ENCODE data around the gene PARD3.

The PARD3 gene

DNA sequence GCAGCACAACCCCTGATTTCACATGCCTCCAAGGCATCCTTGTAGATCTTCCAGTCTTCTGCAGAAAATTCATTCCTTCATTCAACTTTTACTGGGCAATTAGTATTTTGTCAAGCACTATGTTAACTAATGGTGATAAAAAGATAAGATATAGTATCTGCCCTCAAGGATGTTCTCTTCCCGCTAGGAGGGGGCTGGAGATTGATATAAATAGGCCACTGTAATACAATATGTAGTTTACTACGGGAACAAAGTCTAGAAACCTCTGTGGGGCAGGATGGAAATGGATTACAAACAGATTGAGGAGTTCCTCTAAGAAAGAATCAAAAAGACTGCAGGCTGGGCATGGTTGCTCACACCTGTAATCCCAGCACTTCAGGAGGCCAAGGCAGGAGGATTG lies 10.3 kb upstream of the PARD3 start:
- Histone ChIP-seq H2AFZ (ENCODE audit: low read depth, low read length, severe bottlenecking) (no peak overlapping the region), H3K4me2 (ENCODE audit: low read depth, low read length, poor library complexity, severe bottlenecking) (no peak overlapping the region), H3K27me3 (ENCODE audit: low read length) (no peaks in the 10 kb centered on the region), H3K36me3 (ENCODE audit: low read length) (no peaks in the 10 kb centered on the region), H3F3A (ENCODE audit: insufficient read depth) (no peaks in the 10 kb centered on the region), H3K79me2 (ENCODE audit: insufficient read depth, low read length) (no peaks in the 10 kb centered on the region), H4K20me1 (ENCODE audit: low read depth, low read length) (no peaks in the 10 kb centered on the region), H3K27ac (ENCODE audit: low read depth, low read length) (no peak overlapping the region), H3K9me3 (ENCODE audit: insufficient read depth, low read length) (no peaks in the 10 kb centered on the region), H3K9me2 (replicated peaks; ENCODE audit: insufficient read depth, low read length) (no peaks in the 10 kb centered on the region), H3K4me3 (ENCODE audit: insufficient read depth, low read length, poor library complexity, severe bottlenecking) (no peak overlapping the region), H3K9ac (ENCODE audit: low read length) (no peak overlapping the region)
- TF ChIP-seq CTCF (IDR thresholded peaks at IDR 0.05; ENCODE audit: insufficient read depth, low read length, poor library complexity, severe bottlenecking) (no peak), EZH2phosphoT487 (conservative IDR thresholded peaks at IDR 0.05; ENCODE audit: low read length) (no peak)

GRCh38 chr10:34824870-34825269 lies 9.8 kb upstream of the PARD3 start:
- Histone ChIP-seq H3F3A (ENCODE audit: insufficient read depth) (no peaks in the 10 kb centered on the region), H2AFZ (ENCODE audit: low read depth, low read length, severe bottlenecking) (no peak overlapping the region), H3K36me3 (ENCODE audit: low read length) (no peaks in the 10 kb centered on the region), H3K9me3 (ENCODE audit: insufficient read depth, low read length) (no peaks in the 10 kb centered on the region), H3K27me3 (ENCODE audit: low read length) (no peaks in the 10 kb centered on the region), H3K4me3 (ENCODE audit: insufficient read depth, low read length, poor library complexity, severe bottlenecking) (no peak overlapping the region), H3K27ac (ENCODE audit: low read depth, low read length) (no peak overlapping the region), H3K79me2 (ENCODE audit: insufficient read depth, low read length) (no peaks in the 10 kb centered on the region), H4K20me1 (ENCODE audit: low read depth, low read length) (no peaks in the 10 kb centered on the region), H3K9ac (ENCODE audit: low read length) (no peak overlapping the region), H3K4me2 (ENCODE audit: low read depth, low read length, poor library complexity, severe bottlenecking) (no peak overlapping the region), H3K9me2 (replicated peaks; ENCODE audit: insufficient read depth, low read length) (no peaks in the 10 kb centered on the region)
- TF ChIP-seq CTCF (IDR thresholded peaks at IDR 0.05; ENCODE audit: insufficient read depth, low read length, poor library complexity, severe bottlenecking) (no peak), EZH2phosphoT487 (conservative IDR thresholded peaks at IDR 0.05; ENCODE audit: low read length) (no peak)

DNA sequence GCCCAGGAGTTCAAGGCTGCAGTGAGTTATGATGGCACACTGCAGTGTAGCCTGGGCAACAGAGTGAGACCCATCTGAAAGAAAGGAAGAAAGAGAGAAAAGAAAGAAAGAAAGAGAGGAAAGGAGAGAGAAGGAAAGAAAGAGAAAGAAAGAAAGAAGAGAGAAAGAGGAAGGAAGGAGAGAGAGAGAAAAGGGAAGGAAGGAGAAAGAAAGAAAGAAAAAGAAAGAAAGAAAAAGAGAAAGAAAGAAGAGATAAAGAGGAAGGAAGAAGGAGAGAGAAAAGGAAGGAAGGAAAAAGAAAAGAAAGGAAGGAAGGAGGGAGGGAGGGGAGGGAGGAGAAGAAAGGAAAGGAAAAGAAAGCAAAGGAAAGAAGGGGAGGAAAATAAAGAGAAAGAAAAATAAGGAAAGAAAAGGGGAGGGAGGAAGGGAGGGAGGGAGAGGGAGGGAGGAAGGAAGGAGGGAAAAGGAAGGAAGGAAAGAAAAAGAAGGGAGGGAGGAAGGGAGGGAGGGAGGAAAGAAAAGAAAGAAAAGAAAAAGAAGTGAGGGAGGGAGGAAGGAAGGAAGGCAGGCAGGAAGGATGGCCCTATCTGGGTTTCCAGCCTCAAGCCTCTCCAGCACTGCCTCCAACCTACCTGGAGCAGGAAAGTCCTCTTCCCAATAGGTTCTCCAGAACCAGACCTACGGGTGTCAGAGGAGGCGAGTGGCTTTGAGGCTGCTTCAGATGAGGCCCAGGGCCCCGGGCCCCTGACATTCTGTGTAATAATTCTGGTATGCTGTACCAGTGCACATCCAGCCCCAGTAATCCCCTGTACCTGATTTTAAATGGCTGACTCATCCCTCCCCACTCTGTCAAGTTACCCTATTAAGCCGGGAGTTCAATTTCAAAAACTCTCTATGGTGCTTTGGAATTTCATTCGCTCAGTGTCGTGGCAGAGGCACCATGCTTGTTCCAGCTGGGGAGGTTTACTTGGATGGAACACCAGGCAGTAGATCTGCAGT lies 6.8 kb upstream of the PARD3 start:
- Histone ChIP-seq H3K4me2 (ENCODE audit: low read depth, low read length, poor library complexity, severe bottlenecking) (no peak overlapping the region), H3K79me2 (ENCODE audit: insufficient read depth, low read length) (no peaks in the 10 kb centered on the region), H3K27ac (ENCODE audit: low read depth, low read length) (no peak overlapping the region), H3K9me2 (replicated peaks; ENCODE audit: insufficient read depth, low read length) (no peaks in the 10 kb centered on the region), H4K20me1 (ENCODE audit: low read depth, low read length) (no peaks in the 10 kb centered on the region), H3K9me3 (ENCODE audit: insufficient read depth, low read length) (no peaks in the 10 kb centered on the region), H3K27me3 (ENCODE audit: low read length) (no peaks in the 10 kb centered on the region), H3K9ac (ENCODE audit: low read length) (no peak overlapping the region), H3K4me3 (ENCODE audit: insufficient read depth, low read length, poor library complexity, severe bottlenecking) (no peak overlapping the region), H3K36me3 (ENCODE audit: low read length) (no peaks in the 10 kb centered on the region), H2AFZ (ENCODE audit: low read depth, low read length, severe bottlenecking) (no peak overlapping the region), H3F3A (ENCODE audit: insufficient read depth) (no peaks in the 10 kb centered on the region)
- TF ChIP-seq CTCF (IDR thresholded peaks at IDR 0.05; ENCODE audit: insufficient read depth, low read length, poor library complexity, severe bottlenecking) (no peak), EZH2phosphoT487 (conservative IDR thresholded peaks at IDR 0.05; ENCODE audit: low read length) (no peak)
